Measurements from ENCODE around the gene SPESP1. TPM values are rescaled to one million over a fixed set of nuclear protein-coding genes. Genes with fewer than 3 reads are reported as not detected.
"Not testable (repeated sequence)": the region's sequence is repeated elsewhere in the genome, so short reads cannot be mapped to it uniquely, and the experiment has no call there.

Gene SPESP1
- polyA plus RNA-seq, 1 donor (not counting 4 experiments of a cell fraction or from before 2014, with no cell fraction given) = 5.3 TPM

GRCh38 chr15:68962465-68962864 is 32.1 kb downstream of the SPESP1 start:
- no peak overlapping the region for H3K9ac ChIP-seq (ENCODE audit: control insufficient read depth, extremely low read depth, insufficient read depth, low read length)
- H3K9me1 ChIP-seq (ENCODE audit: control insufficient read depth, extremely low read depth, insufficient read depth, low read length) = no peaks in the 10 kb centered on the region
- H3K9me3 ChIP-seq (ENCODE audit: control insufficient read depth, low read depth, low read length) = no peaks in the 10 kb centered on the region
- no peaks in the 10 kb centered on the region for H3K79me2 ChIP-seq (ENCODE audit: control insufficient read depth, insufficient read depth, low read length)
- H3K36me3 ChIP-seq (ENCODE audit: control insufficient read depth in 2 of 2, extremely low read depth in 1 of 2, insufficient read depth in 2 of 2, low read length in 2 of 2) = no peaks in the 10 kb centered on the region
- DNase-seq (ENCODE audit: low read depth, low spot score) (no peak), FAIRE-seq (no peak)
- no peak overlapping the region for H3K4me2 ChIP-seq (ENCODE audit: control insufficient read depth, extremely low read depth, insufficient read depth, low read depth, low read length)
- TF ChIP-seq CTCF (optimal IDR thresholded peaks at IDR 0.05 in 1 of 3, IDR thresholded peaks at IDR 0.05 in 1 of 3, conservative IDR thresholded peaks at IDR 0.05 in 1 of 3; ENCODE audit: extremely low read depth in 1 of 3, insufficient read depth in 2 of 3, low read length in 3 of 3) (no peak), EZH2 (IDR thresholded peaks at IDR 0.05; ENCODE audit: low read length) (no peak)
- H2AFZ ChIP-seq (ENCODE audit: control insufficient read depth, low read length) = no peak overlapping the region
- H3K27me3 ChIP-seq (ENCODE audit: control insufficient read depth, extremely low read depth, insufficient read depth, low read length) = peaks cover 4% of the 10 kb centered on the region
- H3K4me1 ChIP-seq (ENCODE audit: control insufficient read depth, extremely low read depth, insufficient read depth, low read length) = no peaks in the 10 kb centered on the region
- H4K20me1 ChIP-seq (ENCODE audit: control insufficient read depth, extremely low read depth, insufficient read depth, low read length) = no peaks in the 10 kb centered on the region
- dilution Hi-C loops (cut with MboI; ENCODE audit: extremely low pct_ligation_motif_present, low sequenced_read_pairs) = no loop called here
- no peak overlapping the region for H3K4me3 ChIP-seq (ENCODE audit: control insufficient read depth in 2 of 3, extremely low read depth in 1 of 3, insufficient read depth in 2 of 3, low read depth in 1 of 3, low read length in 3 of 3)
- no peak overlapping the region for H3K27ac ChIP-seq (ENCODE audit: control insufficient read depth, insufficient read depth, low read length)

- H4K20me1 ChIP-seq (ENCODE audit: control insufficient read depth, extremely low read depth, insufficient read depth, low read length); H3K27me3 ChIP-seq (ENCODE audit: control insufficient read depth, extremely low read depth, insufficient read depth, low read length); dilution Hi-C loops (cut with MboI; ENCODE audit: extremely low pct_ligation_motif_present, low sequenced_read_pairs); H3K4me2 ChIP-seq (ENCODE audit: control insufficient read depth, extremely low read depth, insufficient read depth, low read depth, low read length); H3K27ac ChIP-seq (ENCODE audit: control insufficient read depth, insufficient read depth, low read length); FAIRE-seq; H3K4me3 ChIP-seq (ENCODE audit: control insufficient read depth in 2 of 3, extremely low read depth in 1 of 3, insufficient read depth in 2 of 3, low read depth in 1 of 3, low read length in 3 of 3); H2AFZ ChIP-seq (ENCODE audit: control insufficient read depth, low read length); H3K9me1 ChIP-seq (ENCODE audit: control insufficient read depth, extremely low read depth, insufficient read depth, low read length); H3K9me3 ChIP-seq (ENCODE audit: control insufficient read depth, low read depth, low read length); H3K79me2 ChIP-seq (ENCODE audit: control insufficient read depth, insufficient read depth, low read length); H3K4me1 ChIP-seq (ENCODE audit: control insufficient read depth, extremely low read depth, insufficient read depth, low read length); DNase-seq (ENCODE audit: low read depth, low spot score); H3K9ac ChIP-seq (ENCODE audit: control insufficient read depth, extremely low read depth, insufficient read depth, low read length); H3K36me3 ChIP-seq (ENCODE audit: control insufficient read depth in 2 of 2, extremely low read depth in 1 of 2, insufficient read depth in 2 of 2, low read length in 2 of 2): not testable (repeated sequence)
Measured at GRCh38 chr15:68963719-68964118, 33.4 kb downstream of the SPESP1 start.

- Histone ChIP-seq H3K9me3 (ENCODE audit: control insufficient read depth, low read depth, low read length) (no peaks in the 10 kb centered on the region), H3K36me3 (ENCODE audit: control insufficient read depth in 2 of 2, extremely low read depth in 1 of 2, insufficient read depth in 2 of 2, low read length in 2 of 2) (no peaks in the 10 kb centered on the region), H3K4me2 (ENCODE audit: control insufficient read depth, extremely low read depth, insufficient read depth, low read depth, low read length) (no peak overlapping the region), H3K79me2 (ENCODE audit: control insufficient read depth, insufficient read depth, low read length) (no peaks in the 10 kb centered on the region), H3K4me3 (ENCODE audit: control insufficient read depth in 2 of 3, extremely low read depth in 1 of 3, insufficient read depth in 2 of 3, low read depth in 1 of 3, low read length in 3 of 3) (no peak overlapping the region), H3K4me1 (ENCODE audit: control insufficient read depth, extremely low read depth, insufficient read depth, low read length) (no peaks in the 10 kb centered on the region), H3K9ac (ENCODE audit: control insufficient read depth, extremely low read depth, insufficient read depth, low read length) (no peak overlapping the region), H4K20me1 (ENCODE audit: control insufficient read depth, extremely low read depth, insufficient read depth, low read length) (no peaks in the 10 kb centered on the region), H3K27ac (ENCODE audit: control insufficient read depth, insufficient read depth, low read length) (no peak overlapping the region), H3K27me3 (ENCODE audit: control insufficient read depth, extremely low read depth, insufficient read depth, low read length) (peaks cover 3% of the 10 kb centered on the region), H2AFZ (ENCODE audit: control insufficient read depth, low read length) (no peak overlapping the region), H3K9me1 (ENCODE audit: control insufficient read depth, extremely low read depth, insufficient read depth, low read length) (no peaks in the 10 kb centered on the region)
- dilution Hi-C loops (cut with MboI; ENCODE audit: extremely low pct_ligation_motif_present, low sequenced_read_pairs) = no loop called here
- DNase-seq (ENCODE audit: low read depth, low spot score) (no peak), FAIRE-seq (no peak)
- TF ChIP-seq CTCF (optimal IDR thresholded peaks at IDR 0.05 in 1 of 3, IDR thresholded peaks at IDR 0.05 in 1 of 3, conservative IDR thresholded peaks at IDR 0.05 in 1 of 3; ENCODE audit: extremely low read depth in 1 of 3, insufficient read depth in 2 of 3, low read length in 3 of 3) (no peak), EZH2 (IDR thresholded peaks at IDR 0.05; ENCODE audit: low read length) (no peak)
Measured at GRCh38 chr15:68966996-68967395, 36.7 kb downstream of the SPESP1 start.

Measured in keratinocyte (primary cell).